C4-2B (cell line): ENCODE results near the gene PXYLP1.

Source experiments
- ZFX ChIP-seq: fragments of 450-650 bp; IDR thresholded peaks from 2 replicates; pipeline ENCODE4 v1.6.1; 2017
- TF ChIP-seq, protein P1 (sequence below): fragments of 450-650 bp; conservative IDR thresholded peaks from 2 replicates; pipeline ENCODE4 v1.5.1; 2017; ENCODE audit warnings: mild to moderate bottlenecking

- TF ChIP-seq, protein P1, sequence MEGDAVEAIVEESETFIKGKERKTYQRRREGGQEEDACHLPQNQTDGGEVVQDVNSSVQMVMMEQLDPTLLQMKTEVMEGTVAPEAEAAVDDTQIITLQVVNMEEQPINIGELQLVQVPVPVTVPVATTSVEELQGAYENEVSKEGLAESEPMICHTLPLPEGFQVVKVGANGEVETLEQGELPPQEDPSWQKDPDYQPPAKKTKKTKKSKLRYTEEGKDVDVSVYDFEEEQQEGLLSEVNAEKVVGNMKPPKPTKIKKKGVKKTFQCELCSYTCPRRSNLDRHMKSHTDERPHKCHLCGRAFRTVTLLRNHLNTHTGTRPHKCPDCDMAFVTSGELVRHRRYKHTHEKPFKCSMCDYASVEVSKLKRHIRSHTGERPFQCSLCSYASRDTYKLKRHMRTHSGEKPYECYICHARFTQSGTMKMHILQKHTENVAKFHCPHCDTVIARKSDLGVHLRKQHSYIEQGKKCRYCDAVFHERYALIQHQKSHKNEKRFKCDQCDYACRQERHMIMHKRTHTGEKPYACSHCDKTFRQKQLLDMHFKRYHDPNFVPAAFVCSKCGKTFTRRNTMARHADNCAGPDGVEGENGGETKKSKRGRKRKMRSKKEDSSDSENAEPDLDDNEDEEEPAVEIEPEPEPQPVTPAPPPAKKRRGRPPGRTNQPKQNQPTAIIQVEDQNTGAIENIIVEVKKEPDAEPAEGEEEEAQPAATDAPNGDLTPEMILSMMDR = no peak
- TF ChIP-seq ZFX = no peak
These were observed 19.5 kb upstream of the PXYLP1 start for GRCh38 chr3:141212101-141212500.
